A549 (cell line): ENCODE measurements around the gene OR2W1.

ENCODE experiments used
- CTCF ChIP-seq: fragments of >200 bp; sonication (Bioruptor Twin); formaldehyde crosslinking; IDR thresholded peaks from 3 replicates; pipeline ENCODE4 v1.5.1; 2016
- EP300 ChIP-seq, 2 experiments: fragments of >200 bp; sonication (Bioruptor Twin); formaldehyde crosslinking; IDR thresholded peaks; 2 replicates in 1 of 2; 3 replicates in 1 of 2; pipeline ENCODE4 v1.6.1; 2016 to 2017

GRCh38 chr6:29021434-29021833 is 23.5 kb downstream of the OR2W1 start:
- TF ChIP-seq CTCF: no peak
- no peak for TF ChIP-seq EP300 (IDR thresholded peaks at IDR 0.05)
